Diencephalon (tissue), 1 donor: ENCODE data around the gene GTPBP10. TPM values are rescaled to one million over a fixed set of nuclear protein-coding genes. Genes with fewer than 3 reads are reported as not detected.

ENCODE experiments used
- total RNA-seq: library from RNA; depleted of rRNA; stranded (reverse); fragments of >200 nt; gene quantifications from one replicate; pipeline ENCODE4 v1.2.3, GENCODE V29; 2014

The GTPBP10 gene, protein sequence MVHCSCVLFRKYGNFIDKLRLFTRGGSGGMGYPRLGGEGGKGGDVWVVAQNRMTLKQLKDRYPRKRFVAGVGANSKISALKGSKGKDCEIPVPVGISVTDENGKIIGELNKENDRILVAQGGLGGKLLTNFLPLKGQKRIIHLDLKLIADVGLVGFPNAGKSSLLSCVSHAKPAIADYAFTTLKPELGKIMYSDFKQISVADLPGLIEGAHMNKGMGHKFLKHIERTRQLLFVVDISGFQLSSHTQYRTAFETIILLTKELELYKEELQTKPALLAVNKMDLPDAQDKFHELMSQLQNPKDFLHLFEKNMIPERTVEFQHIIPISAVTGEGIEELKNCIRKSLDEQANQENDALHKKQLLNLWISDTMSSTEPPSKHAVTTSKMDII
- total RNA-seq, result 22.4 TPM

DNA sequence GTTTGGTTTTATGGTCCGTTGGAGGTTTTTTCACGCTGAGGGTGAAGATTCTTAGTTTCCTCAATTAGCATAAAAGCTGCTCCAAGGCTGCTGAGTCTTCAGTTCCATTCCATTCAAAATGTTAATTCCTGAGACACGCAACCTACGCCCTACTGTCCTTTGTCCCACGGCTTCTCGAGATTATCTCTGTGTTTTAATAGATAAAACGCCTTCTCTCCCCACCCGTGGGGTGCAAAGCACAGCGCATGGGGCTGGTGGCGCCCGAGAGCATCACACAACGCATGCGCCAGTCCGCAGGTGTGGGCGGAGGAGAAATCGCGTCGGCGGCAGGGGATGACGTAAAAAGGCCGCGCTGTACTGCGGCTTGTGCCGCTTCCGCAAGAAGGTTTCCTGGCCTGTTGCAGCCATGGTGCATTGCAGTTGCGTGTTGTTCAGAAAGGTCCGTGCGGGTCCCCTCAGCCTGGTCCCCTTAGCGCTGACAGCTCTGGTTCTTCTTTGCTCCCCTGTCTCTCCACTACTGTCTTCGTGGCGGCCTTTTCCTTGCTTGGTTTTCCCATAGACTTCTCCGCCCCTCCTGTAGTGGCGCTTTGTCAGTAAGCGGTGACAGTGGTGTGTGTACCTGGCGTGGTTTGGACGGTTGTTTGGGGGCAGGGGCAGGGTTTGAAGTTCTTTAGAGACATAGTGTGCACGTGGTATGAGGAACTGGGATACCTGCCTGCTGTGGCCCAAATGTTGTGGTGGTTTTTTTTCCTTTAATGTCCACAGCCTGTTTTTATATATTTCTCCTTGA is at the start of gene GTPBP10:
GTPBP10 (plus strand) TSS at position 381 of the 790 bp plus-strand sequence; CDS start at position 407, 26 bp downstream.

DNA sequence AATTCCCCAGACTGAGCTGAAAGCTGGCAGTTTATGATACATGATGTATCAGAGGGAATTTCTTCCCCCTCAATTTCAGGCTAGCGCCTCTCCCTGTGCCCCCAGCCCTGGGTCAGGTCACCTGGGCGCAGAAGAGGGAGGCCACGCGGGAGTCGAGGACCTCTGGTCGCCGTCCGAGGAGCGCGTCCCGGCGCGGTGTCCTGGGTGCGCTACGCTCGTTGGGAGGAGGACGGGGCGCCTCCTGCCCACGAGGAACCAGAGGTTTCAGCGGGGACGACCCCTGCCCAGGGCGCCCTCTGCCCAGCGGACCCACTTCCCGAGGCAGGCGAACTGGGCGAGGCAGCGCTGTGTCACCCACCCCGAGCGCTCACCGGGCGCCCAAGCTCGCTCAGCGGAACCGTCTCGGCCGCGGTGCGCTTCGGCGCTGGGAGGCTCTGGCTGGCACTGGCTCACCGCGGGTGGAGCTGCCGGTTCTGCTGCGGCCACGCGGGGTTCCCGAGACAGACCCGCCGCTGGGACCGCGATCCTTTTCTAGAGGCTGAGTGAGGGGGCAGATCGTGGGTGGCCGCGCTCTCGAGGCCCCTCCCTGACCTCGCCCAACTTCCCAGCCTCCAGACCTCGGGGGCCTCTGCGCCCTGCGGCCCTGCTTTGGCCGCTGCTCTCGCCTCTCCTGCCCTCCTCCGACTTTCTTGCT is 25.6 kb upstream of the GTPBP10 start, which contains the start of gene FAM237B:
FAM237B (minus strand) TSS at position 504 of the 694 bp plus-strand sequence. CDS start 1,556 bp downstream, outside the sequence.

DNA sequence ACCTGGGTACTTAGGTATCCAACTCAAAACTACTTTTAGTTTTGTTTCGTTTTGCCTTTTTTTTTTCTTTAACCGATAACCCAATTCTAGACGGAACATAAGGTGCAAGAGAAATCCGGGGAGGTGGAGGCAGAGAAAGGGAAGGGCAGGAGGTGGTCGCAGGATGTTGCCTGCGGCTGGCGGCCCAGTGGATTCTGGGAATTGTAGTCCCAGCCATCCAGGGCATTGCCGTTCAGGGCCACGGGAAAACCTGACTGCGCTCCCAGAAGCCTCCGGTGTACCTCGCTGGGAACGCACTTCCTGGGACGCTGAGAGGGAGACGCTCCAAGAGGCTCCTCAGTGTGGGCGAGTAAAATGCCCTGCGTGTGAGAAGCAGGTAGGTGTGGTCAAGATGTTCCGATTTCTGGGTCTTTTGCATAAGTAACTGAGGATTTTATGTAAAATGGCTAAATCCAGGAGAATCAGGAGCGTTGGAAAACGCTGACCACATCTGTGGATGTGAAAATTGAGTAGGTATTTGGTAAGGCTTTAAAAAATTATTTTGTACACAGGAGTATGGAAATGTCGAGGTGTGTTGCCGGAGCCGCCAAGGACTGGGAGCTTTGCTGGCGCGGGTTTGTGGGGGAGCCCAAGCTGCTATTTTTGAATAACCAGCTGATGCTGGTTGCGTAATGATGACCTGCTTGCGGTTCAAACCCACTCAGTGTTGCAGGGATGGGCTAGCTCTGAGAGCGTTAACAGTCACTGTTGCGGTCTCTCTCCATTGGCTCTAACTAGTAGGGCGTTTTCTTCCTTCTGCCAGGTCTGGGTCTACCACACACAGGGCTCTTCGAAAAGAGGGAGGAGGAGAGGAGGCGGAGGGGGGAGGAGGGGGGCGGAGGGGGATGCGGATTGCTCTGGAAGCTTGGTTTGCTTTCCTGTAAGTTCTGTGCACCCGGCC is 56.9 kb downstream of the GTPBP10 start, which contains the start of gene CLDN12:
CLDN12 (plus strand) TSS at position 288 of the 940 bp plus-strand sequence. CDS start 9,216 bp downstream, outside the sequence.

Other genes starting within 250 kb of the GTPBP10 start
- gene STEAP1, start 192.2 kb upstream of the GTPBP10 start, total RNA-seq, result 1.2 TPM
- 9.9 TPM for gene STEAP2, start 135.0 kb upstream of the GTPBP10 start, total RNA-seq
- 9.2 TPM for gene CFAP69, start 101.5 kb upstream of the GTPBP10 start, total RNA-seq
- 0.23 TPM for gene FAM237B, start 25.4 kb upstream of the GTPBP10 start, total RNA-seq
- gene CLDN12, start 56.7 kb downstream of the GTPBP10 start, total RNA-seq, result 53.7 TPM
- gene PTTG1IP2, start 122.9 kb downstream of the GTPBP10 start, total RNA-seq, result not detected
- 137 TPM for gene CDK14, start 249.6 kb downstream of the GTPBP10 start, total RNA-seq